OCI-LY1 (cell line): ENCODE measurements around the gene PRKD2.

Experiments
- EZH2 ChIP-seq: fragments of 200-600 bp; sonication (generic), shearing (Covaris generic); IDR thresholded peaks from 2 replicates; pipeline ENCODE4 v1.8.0; 2017; ENCODE audit warnings: borderline replicate concordance, mixed run types, mild to moderate bottlenecking, antibody characterized with exemption, low read length, moderate library complexity, mixed read lengths
- TF ChIP-seq, protein P1 (sequence below): fragments of 200-600 bp; sonication (generic), shearing (Covaris generic); IDR thresholded peaks from 2 replicates; pipeline ENCODE4 v1.5.1; 2017; ENCODE audit warnings: mild to moderate bottlenecking, antibody characterized with exemption, low read length, moderate library complexity, mixed read lengths

DNA sequence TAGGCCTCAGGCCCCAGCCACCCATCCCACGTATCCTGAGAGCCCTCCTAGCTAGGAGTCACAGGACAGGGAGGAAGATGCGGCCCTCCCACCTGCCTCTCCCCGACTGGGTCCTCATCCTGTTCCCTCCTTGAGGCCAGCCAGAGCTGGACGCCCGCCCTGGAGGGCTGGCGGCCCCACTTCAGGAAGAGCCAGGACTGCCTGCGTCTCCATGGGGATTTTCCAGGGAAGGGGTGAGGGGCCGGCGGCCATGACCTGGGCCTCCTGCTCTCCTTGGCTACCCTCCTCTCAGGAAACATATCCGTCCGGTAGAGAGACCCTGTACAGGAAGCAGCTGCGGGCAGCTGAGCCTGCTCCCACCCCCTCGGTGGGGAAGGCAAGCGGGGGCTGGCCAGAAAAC is 11.3 kb upstream of the PRKD2 start:
- TF ChIP-seq, protein P1, sequence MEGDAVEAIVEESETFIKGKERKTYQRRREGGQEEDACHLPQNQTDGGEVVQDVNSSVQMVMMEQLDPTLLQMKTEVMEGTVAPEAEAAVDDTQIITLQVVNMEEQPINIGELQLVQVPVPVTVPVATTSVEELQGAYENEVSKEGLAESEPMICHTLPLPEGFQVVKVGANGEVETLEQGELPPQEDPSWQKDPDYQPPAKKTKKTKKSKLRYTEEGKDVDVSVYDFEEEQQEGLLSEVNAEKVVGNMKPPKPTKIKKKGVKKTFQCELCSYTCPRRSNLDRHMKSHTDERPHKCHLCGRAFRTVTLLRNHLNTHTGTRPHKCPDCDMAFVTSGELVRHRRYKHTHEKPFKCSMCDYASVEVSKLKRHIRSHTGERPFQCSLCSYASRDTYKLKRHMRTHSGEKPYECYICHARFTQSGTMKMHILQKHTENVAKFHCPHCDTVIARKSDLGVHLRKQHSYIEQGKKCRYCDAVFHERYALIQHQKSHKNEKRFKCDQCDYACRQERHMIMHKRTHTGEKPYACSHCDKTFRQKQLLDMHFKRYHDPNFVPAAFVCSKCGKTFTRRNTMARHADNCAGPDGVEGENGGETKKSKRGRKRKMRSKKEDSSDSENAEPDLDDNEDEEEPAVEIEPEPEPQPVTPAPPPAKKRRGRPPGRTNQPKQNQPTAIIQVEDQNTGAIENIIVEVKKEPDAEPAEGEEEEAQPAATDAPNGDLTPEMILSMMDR = no peak
- TF ChIP-seq EZH2 = no peak
